OCI-LY1 (cell line): ENCODE data around the gene ZNF738.

Source experiments
- H2AFZ ChIP-seq: fragments of 200-600 bp; sonication (generic), shearing (Covaris generic); 2 replicates; pipeline ENCODE4 v1.6.0; 2014; ENCODE audit warnings: antibody characterized with exemption, mild to moderate bottlenecking, low read length
- H3F3A ChIP-seq: fragments of 200-600 bp; sonication (generic), shearing (Covaris generic); 2 replicates; pipeline ENCODE4 v1.6.0; 2014; ENCODE audit warnings: mild to moderate bottlenecking, antibody characterized with exemption, low read length, moderate library complexity; ENCODE audit not compliant: insufficient read depth
- H3K27ac ChIP-seq: fragments of 200-600 bp; sonication (generic); 2 replicates; pipeline ENCODE4 v1.5.1; 2014; ENCODE audit warnings: low read length, mixed run types, mild to moderate bottlenecking, low read depth; ENCODE audit not compliant: poor library complexity, severe bottlenecking
- H3K27me3 ChIP-seq: fragments of 200-600 bp; sonication (generic); 2 replicates; pipeline ENCODE4 v1.6.0; 2014; ENCODE audit warnings: antibody characterized with exemption, mild to moderate bottlenecking, low read length, moderate library complexity; ENCODE audit not compliant: insufficient read depth
- H3K36me3 ChIP-seq: fragments of 200-600 bp; sonication (generic); 2 replicates; pipeline ENCODE4 v1.6.1; 2014; ENCODE audit warnings: mild to moderate bottlenecking, antibody characterized with exemption, low read length, moderate library complexity, mixed read lengths; ENCODE audit not compliant: insufficient read depth
- H3K4me1 ChIP-seq: fragments of 200-600 bp; sonication (generic); 2 replicates; pipeline ENCODE4 v1.5.1; 2014; ENCODE audit warnings: mild to moderate bottlenecking, low read length, moderate library complexity; ENCODE audit not compliant: insufficient read depth, severe bottlenecking
- H3K4me2 ChIP-seq: fragments of 200-600 bp; sonication (generic), shearing (Covaris generic); 2 replicates; pipeline ENCODE4 v1.6.1; 2014; ENCODE audit warnings: low read length
- H3K4me3 ChIP-seq: fragments of 200-600 bp; sonication (generic); 2 replicates; pipeline ENCODE4 v1.5.1; 2014; ENCODE audit warnings: low read length, low read depth, mild to moderate bottlenecking, mixed read lengths; ENCODE audit not compliant: poor library complexity, severe bottlenecking
- H3K79me2 ChIP-seq: fragments of 200-600 bp; shearing (Covaris generic); 2 replicates; pipeline ENCODE4 v1.6.1; 2016; ENCODE audit warnings: mixed run types, low read length, mixed read lengths; ENCODE audit not compliant: insufficient read depth
- H3K9ac ChIP-seq: fragments of 200-600 bp; sonication (generic), shearing (Covaris generic); 2 replicates; pipeline ENCODE4 v1.6.1; 2014; ENCODE audit warnings: mild to moderate bottlenecking, low read length, mixed read lengths
- H3K9me2 ChIP-seq: fragments of 200-600 bp; sonication (generic), shearing (Covaris generic); 2 replicates; pipeline ENCODE4 v1.6.1; 2014; ENCODE audit warnings: low read depth, mild to moderate bottlenecking, low read length, mixed read lengths
- H3K9me3 ChIP-seq: fragments of 200-600 bp; shearing (Covaris generic); 2 replicates; pipeline ENCODE4 v1.6.1; 2014; ENCODE audit warnings: low read length, mixed read lengths
- H4K20me1 ChIP-seq: fragments of 200-600 bp; sonication (generic), shearing (Covaris generic); 2 replicates; pipeline ENCODE4 v1.6.0; 2016; ENCODE audit warnings: mild to moderate bottlenecking, low read length; ENCODE audit not compliant: insufficient read depth
- EZH2 ChIP-seq: fragments of 200-600 bp; sonication (generic), shearing (Covaris generic); IDR thresholded peaks from 2 replicates; pipeline ENCODE4 v1.8.0; 2017; ENCODE audit warnings: borderline replicate concordance, mixed run types, mild to moderate bottlenecking, antibody characterized with exemption, low read length, moderate library complexity, mixed read lengths
- TF ChIP-seq, protein P1 (sequence below): fragments of 200-600 bp; sonication (generic), shearing (Covaris generic); IDR thresholded peaks from 2 replicates; pipeline ENCODE4 v1.5.1; 2017; ENCODE audit warnings: mild to moderate bottlenecking, antibody characterized with exemption, low read length, moderate library complexity, mixed read lengths

Gene ZNF738

DNA sequence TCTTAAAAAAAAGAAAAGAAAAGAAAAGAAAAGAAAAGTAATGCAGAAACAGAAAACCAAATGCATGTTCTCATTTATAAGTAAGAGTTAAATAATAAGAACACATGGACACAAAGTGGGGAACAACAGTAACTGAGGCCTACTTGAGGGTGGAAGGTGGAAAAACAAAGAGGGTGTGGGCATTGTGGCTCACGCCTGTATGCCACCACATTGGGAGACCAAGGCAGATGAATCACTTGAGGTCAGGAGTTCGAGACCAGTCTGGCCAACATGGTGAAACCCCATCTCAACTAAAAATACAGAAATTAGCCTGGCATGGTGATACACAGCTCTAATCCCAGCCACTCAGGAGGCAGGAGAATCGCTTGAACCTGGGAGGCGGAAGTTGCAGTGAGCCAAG, 37.7 kb upstream of the ZNF738 start:
- H3K4me3 ChIP-seq, result no peak overlapping the region
- no peaks in the 10 kb centered on the region for H3K4me1 ChIP-seq
- H3K9me3 ChIP-seq, result peaks cover 13% of the 10 kb centered on the region
- no peak overlapping the region for H3K9ac ChIP-seq
- no peak overlapping the region for H3K27ac ChIP-seq
- peaks cover 44% of the 10 kb centered on the region for H3K79me2 ChIP-seq
- TF ChIP-seq, protein P1, sequence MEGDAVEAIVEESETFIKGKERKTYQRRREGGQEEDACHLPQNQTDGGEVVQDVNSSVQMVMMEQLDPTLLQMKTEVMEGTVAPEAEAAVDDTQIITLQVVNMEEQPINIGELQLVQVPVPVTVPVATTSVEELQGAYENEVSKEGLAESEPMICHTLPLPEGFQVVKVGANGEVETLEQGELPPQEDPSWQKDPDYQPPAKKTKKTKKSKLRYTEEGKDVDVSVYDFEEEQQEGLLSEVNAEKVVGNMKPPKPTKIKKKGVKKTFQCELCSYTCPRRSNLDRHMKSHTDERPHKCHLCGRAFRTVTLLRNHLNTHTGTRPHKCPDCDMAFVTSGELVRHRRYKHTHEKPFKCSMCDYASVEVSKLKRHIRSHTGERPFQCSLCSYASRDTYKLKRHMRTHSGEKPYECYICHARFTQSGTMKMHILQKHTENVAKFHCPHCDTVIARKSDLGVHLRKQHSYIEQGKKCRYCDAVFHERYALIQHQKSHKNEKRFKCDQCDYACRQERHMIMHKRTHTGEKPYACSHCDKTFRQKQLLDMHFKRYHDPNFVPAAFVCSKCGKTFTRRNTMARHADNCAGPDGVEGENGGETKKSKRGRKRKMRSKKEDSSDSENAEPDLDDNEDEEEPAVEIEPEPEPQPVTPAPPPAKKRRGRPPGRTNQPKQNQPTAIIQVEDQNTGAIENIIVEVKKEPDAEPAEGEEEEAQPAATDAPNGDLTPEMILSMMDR, result no peak
- no peak for TF ChIP-seq EZH2
- no peaks in the 10 kb centered on the region for H3F3A ChIP-seq
- H3K4me2 ChIP-seq, result no peak overlapping the region
- H3K9me2 ChIP-seq, result no peaks in the 10 kb centered on the region
- peaks cover 68% of the 10 kb centered on the region for H3K36me3 ChIP-seq
- no peak overlapping the region for H2AFZ ChIP-seq
- H4K20me1 ChIP-seq, result no peaks in the 10 kb centered on the region
- H3K27me3 ChIP-seq, result no peaks in the 10 kb centered on the region

GRCh38 chr19:21321996-21322395, 36.8 kb upstream of the ZNF738 start:
- H3K9me2 ChIP-seq, result no peaks in the 10 kb centered on the region
- H3K9me3 ChIP-seq, result peaks cover 16% of the 10 kb centered on the region
- H3K27ac ChIP-seq, result no peak overlapping the region
- H3K79me2 ChIP-seq, result peaks cover 47% of the 10 kb centered on the region
- H3K9ac ChIP-seq, result no peak overlapping the region
- peaks cover 71% of the 10 kb centered on the region for H3K36me3 ChIP-seq
- H3K27me3 ChIP-seq, result no peaks in the 10 kb centered on the region
- no peaks in the 10 kb centered on the region for H4K20me1 ChIP-seq
- H3F3A ChIP-seq, result no peaks in the 10 kb centered on the region
- no peak overlapping the region for H3K4me3 ChIP-seq
- H3K4me2 ChIP-seq, result no peak overlapping the region
- H2AFZ ChIP-seq, result no peak overlapping the region
- no peaks in the 10 kb centered on the region for H3K4me1 ChIP-seq
- TF ChIP-seq EZH2, result no peak
- TF ChIP-seq, protein P1, result no peak

GRCh38 chr19:21322528-21322927, 36.3 kb upstream of the ZNF738 start:
- Histone ChIP-seq H3K9me3 (peaks cover 12% of the 10 kb centered on the region), H4K20me1 (no peaks in the 10 kb centered on the region), H3K79me2 (peaks cover 48% of the 10 kb centered on the region), H3K4me2 (no peak overlapping the region), H3K27me3 (no peaks in the 10 kb centered on the region), H3K4me1 (peaks cover 1% of the 10 kb centered on the region), H3K36me3 (peaks cover 72% of the 10 kb centered on the region), H3K27ac (no peak overlapping the region), H2AFZ (no peak overlapping the region), H3F3A (no peaks in the 10 kb centered on the region), H3K4me3 (no peak overlapping the region), H3K9me2 (no peaks in the 10 kb centered on the region), H3K9ac (no peak overlapping the region)
- TF ChIP-seq EZH2, result no peak
- TF ChIP-seq, protein P1, result no peak
